GM23248 (cell line): ENCODE results near the gene PYGM. TPM values are rescaled to one million over a fixed set of nuclear protein-coding genes. Genes with fewer than 3 reads are reported as not detected.

ENCODE experiments used
- DNase-seq: peaks from one replicate; pipeline ENCODE4 v3.0.0-alpha.2; 2015
- H2AFZ ChIP-seq: fragments of 200-600 bp; sonication (generic); 2 replicates; pipeline ENCODE4 v1.6.1; 2016; ENCODE audit warnings: antibody characterized with exemption
- H3F3A ChIP-seq: fragments of 200-600 bp; sonication (generic); 2 replicates; pipeline ENCODE4 v1.6.1; 2016; ENCODE audit warnings: mild to moderate bottlenecking, antibody characterized with exemption, mixed run types; ENCODE audit not compliant: insufficient read depth
- H3K27ac ChIP-seq: fragments of 200-600 bp; sonication (generic); 2 replicates; pipeline ENCODE4 v1.5.1; 2016; ENCODE audit warnings: mild to moderate bottlenecking
- H3K27me3 ChIP-seq: fragments of 200-600 bp; sonication (generic); replicated peaks from 2 replicates; pipeline ENCODE4 v1.6.1; 2016; ENCODE audit warnings: mild to moderate bottlenecking; ENCODE audit not compliant: insufficient read depth
- H3K36me3 ChIP-seq: fragments of 200-600 bp; sonication (generic); 2 replicates; pipeline ENCODE4 v1.6.1; 2016; ENCODE audit warnings: low read depth, mild to moderate bottlenecking
- H3K4me1 ChIP-seq: fragments of 200-600 bp; sonication (generic); 2 replicates; pipeline ENCODE4 v1.6.1; 2016; ENCODE audit warnings: mild to moderate bottlenecking; ENCODE audit not compliant: insufficient read depth
- H3K4me2 ChIP-seq: fragments of 200-600 bp; sonication (generic); one replicate; pipeline ENCODE4 v1.6.1; 2016; ENCODE audit warnings: mild to moderate bottlenecking; ENCODE audit not compliant: unreplicated experiment
- H3K4me3 ChIP-seq: fragments of 200-600 bp; sonication (generic); 2 replicates; pipeline ENCODE4 v1.5.1; 2016; ENCODE audit warnings: mild to moderate bottlenecking
- H3K79me2 ChIP-seq: fragments of 200-600 bp; sonication (generic); 2 replicates; pipeline ENCODE4 v1.6.1; 2016; ENCODE audit warnings: mild to moderate bottlenecking; ENCODE audit not compliant: insufficient read depth
- H3K9ac ChIP-seq: fragments of 200-600 bp; sonication (generic); 2 replicates; pipeline ENCODE4 v1.6.1; 2016; ENCODE audit warnings: mild to moderate bottlenecking
- H3K9me2 ChIP-seq: fragments of 200-600 bp; sonication (generic); 2 replicates; pipeline ENCODE4 v1.6.1; 2016; ENCODE audit warnings: mixed run types, mild to moderate bottlenecking, moderate library complexity; ENCODE audit not compliant: insufficient read depth
- H3K9me3 ChIP-seq: fragments of 200-600 bp; sonication (generic); one replicate; pipeline ENCODE4 v1.6.1; 2017; ENCODE audit warnings: low read depth
- H4K20me1 ChIP-seq: fragments of 200-600 bp; sonication (generic); 2 replicates; pipeline ENCODE4 v1.6.0; 2016; ENCODE audit not compliant: insufficient read depth
- EZH2 ChIP-seq: fragments of 200-600 bp; sonication (generic); IDR thresholded peaks from 2 replicates; pipeline ENCODE4 v1.6.1; 2018; ENCODE audit warnings: antibody characterized with exemption, mild to moderate bottlenecking; ENCODE audit not compliant: insufficient read depth, poor library complexity, severe bottlenecking
- EZH2phosphoT487 ChIP-seq: fragments of 200-600 bp; sonication (generic); IDR thresholded peaks from 2 replicates; pipeline ENCODE4 v1.6.1; 2018; ENCODE audit warnings: antibody characterized with exemption, moderate library complexity, mild to moderate bottlenecking, low read depth; ENCODE audit not compliant: insufficient read depth
- WGBS, 2 experiments: methylation state at CpG; one replicate each; pipeline ENCODE4 v1.1.6; 2015 to 2017; ENCODE audit warnings: low lambda C conversion rate in 2 of 2, low coverage in 1 of 2; ENCODE audit errors: missing lambda C conversion rate in 2 of 2; 5-methylcytosine and 5-hydroxymethylcytosine counted together
- in situ Hi-C: fragments of 300-500 bp; cut with MboI; formaldehyde crosslinking; loops from 2 replicates; pipeline ENCODE4 v1.15.0; 2020
- polyA plus RNA-seq: library from polyadenylated mRNA; unstranded; fragments of >200 nt; fragmentation: Nextera tagmentation; extraction: Ambion mirVana; gene quantifications from 2 replicates; pipeline ENCODE4 v1.2.1, GENCODE V29; 2016
- total RNA-seq: library from RNA; depleted of rRNA; stranded (reverse); fragments of >200 nt; shearing (Covaris generic); gene quantifications from 2 replicates; pipeline ENCODE4 v1.2.3, GENCODE V29; 2014

Gene PYGM
- total and polyA plus RNA-seq, 2 experiments from 2014 or later: not detected

DNA sequence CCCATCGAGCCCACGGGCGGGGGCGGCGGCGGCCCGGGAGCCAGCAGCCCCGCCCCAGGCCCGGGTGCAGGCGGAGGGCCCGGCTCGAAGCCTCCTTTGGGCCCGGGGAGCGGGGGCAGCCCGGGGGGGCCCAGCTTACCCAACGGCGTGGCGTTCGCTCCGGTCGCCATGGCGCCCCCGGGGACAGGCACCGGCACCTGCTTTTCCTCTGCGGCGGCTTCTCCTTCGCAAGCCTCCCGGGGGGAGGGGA, 18.4 kb upstream of the PYGM start:
- H3K4me2 ChIP-seq: peak overlapping the region; percentile 57
- H3K9ac ChIP-seq: peak overlapping the region; percentile 99
- peaks cover 33% of the 10 kb centered on the region for H3K36me3 ChIP-seq
- peaks cover 44% of the 10 kb centered on the region for H3K79me2 ChIP-seq
- DNase-seq: no peak
- H4K20me1 ChIP-seq: peaks cover 34% of the 10 kb centered on the region; the same call in 1 of the 2 replicates
- no peaks in the 10 kb centered on the region for H3K27me3 ChIP-seq
- no peaks in the 10 kb centered on the region for H3K9me3 ChIP-seq
- H3K4me1 ChIP-seq: peaks cover 18% of the 10 kb centered on the region
- peaks cover 41% of the 10 kb centered on the region for H3F3A ChIP-seq
- WGBS, 2 experiments: 0% methylated on average over 3 to 9 of the region's 28 CpGs
- H2AFZ ChIP-seq: no peak overlapping the region
- no peak for TF ChIP-seq EZH2phosphoT487
- TF ChIP-seq EZH2: no peak
- peak overlapping the region; percentile 97 for H3K27ac ChIP-seq
- H3K4me3 ChIP-seq: peak overlapping the region; percentile 94
- H3K9me2 ChIP-seq: no peaks in the 10 kb centered on the region
- in situ Hi-C loops: no loop called here

- H3K27me3 ChIP-seq: no peaks in the 10 kb centered on the region
- in situ Hi-C loops: no loop called here
- peaks cover 38% of the 10 kb centered on the region for H3K36me3 ChIP-seq
- peak overlapping the region; percentile 99 for H3K9ac ChIP-seq
- H4K20me1 ChIP-seq: peaks cover 39% of the 10 kb centered on the region; the same call in 1 of the 2 replicates
- no peak overlapping the region for H2AFZ ChIP-seq
- H3K9me2 ChIP-seq: no peaks in the 10 kb centered on the region
- peak overlapping the region; percentile 98 for H3K4me2 ChIP-seq
- no peaks in the 10 kb centered on the region for H3K9me3 ChIP-seq
- H3K4me3 ChIP-seq: peak overlapping the region; percentile 94
- peak; percentile 92 for DNase-seq
- H3K4me1 ChIP-seq: peaks cover 18% of the 10 kb centered on the region
- peaks cover 46% of the 10 kb centered on the region for H3F3A ChIP-seq
- WGBS, 2 experiments: 0 to 1% methylated on average over 37 to 54 of the region's 98 CpGs
- peak overlapping the region; percentile 97 for H3K27ac ChIP-seq
- TF ChIP-seq EZH2 (no peak), EZH2phosphoT487 (no peak)
- peaks cover 49% of the 10 kb centered on the region for H3K79me2 ChIP-seq
Observed at GRCh38 chr11:64777449-64778222, 17.9 kb upstream of the PYGM start.

DNA sequence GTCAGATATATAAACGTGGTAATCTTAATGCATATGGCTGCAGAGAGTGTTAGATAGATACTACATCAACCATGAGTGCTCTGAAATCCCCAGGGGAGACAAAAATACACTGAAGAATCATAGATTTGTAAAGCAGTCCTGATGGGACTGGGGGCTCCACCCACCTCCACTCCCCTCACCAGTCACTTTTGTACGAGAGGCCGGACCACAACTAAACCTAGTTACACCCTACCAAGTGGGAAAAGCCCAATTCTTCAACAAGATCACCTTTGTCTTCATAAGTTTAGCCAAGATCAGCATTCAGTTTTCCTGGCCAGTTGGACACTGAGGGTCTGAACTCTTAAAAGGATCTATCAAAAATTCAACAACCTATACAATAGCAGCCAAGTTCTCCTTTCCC, 17.1 kb upstream of the PYGM start:
- Histone ChIP-seq H3K79me2 (peaks cover 57% of the 10 kb centered on the region), H3K27me3 (no peaks in the 10 kb centered on the region), H3K9me2 (no peaks in the 10 kb centered on the region), H2AFZ (no peak overlapping the region), H3F3A (peaks cover 54% of the 10 kb centered on the region), H3K36me3 (peaks cover 45% of the 10 kb centered on the region), H3K4me2 (peak overlapping the region; percentile 98), H3K4me3 (peak overlapping the region; percentile 86), H3K4me1 (peaks cover 25% of the 10 kb centered on the region), H3K9ac (peak overlapping the region; percentile 74), H3K9me3 (no peaks in the 10 kb centered on the region), H3K27ac (peak overlapping the region; percentile 50), H4K20me1 (peaks cover 47% of the 10 kb centered on the region; the same call in 1 of the 2 replicates)
- no peak for DNase-seq
- 14 to 16% methylated on average over 3 of the region's 3 CpGs for WGBS, 2 experiments
- in situ Hi-C loops: no loop called here
- no peak for TF ChIP-seq EZH2
- TF ChIP-seq EZH2phosphoT487: no peak

DNA sequence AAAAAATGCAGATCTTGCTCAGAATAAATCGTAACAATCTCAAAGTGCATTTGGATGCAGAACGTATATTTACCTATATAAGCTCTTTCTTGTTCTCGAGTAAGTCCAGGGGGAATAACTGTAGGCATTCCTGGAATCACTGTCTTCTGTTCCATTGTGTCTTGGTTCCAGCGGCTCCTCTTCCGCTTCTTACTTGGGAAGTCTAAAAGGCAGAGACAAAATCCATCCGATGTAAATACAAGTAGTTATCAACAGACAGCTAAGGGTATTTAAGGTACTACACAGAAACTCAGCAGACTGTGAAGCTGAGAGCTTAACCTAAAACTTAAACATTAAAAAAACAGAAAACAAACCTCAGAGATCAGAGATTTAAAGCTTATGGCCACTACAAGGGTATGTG, 16.7 kb upstream of the PYGM start:
- Histone ChIP-seq H3F3A (peaks cover 58% of the 10 kb centered on the region), H3K36me3 (peaks cover 50% of the 10 kb centered on the region), H3K9me3 (no peaks in the 10 kb centered on the region), H3K4me2 (peak overlapping the region; percentile 98), H3K9me2 (no peaks in the 10 kb centered on the region), H4K20me1 (peaks cover 48% of the 10 kb centered on the region; the same call in 1 of the 2 replicates), H3K27me3 (no peaks in the 10 kb centered on the region), H3K9ac (peak overlapping the region; percentile 74), H3K4me1 (peaks cover 25% of the 10 kb centered on the region), H3K27ac (no peak overlapping the region), H2AFZ (no peak overlapping the region), H3K4me3 (peak overlapping the region; percentile 86), H3K79me2 (peaks cover 61% of the 10 kb centered on the region)
- no peak for TF ChIP-seq EZH2
- TF ChIP-seq EZH2phosphoT487: no peak
- no peak for DNase-seq
- 69 to 73% methylated on average over 6 of the region's 6 CpGs for WGBS, 2 experiments
- in situ Hi-C loops: no loop called here
